ENCODE data around the gene ANKRD18A.

The ANKRD18A gene

GRCh38 chr9:38659538-38659937, 39.1 kb upstream of the ANKRD18A start:
- TF ChIP-seq CTCF (IDR thresholded peaks at IDR 0.05; ENCODE audit: low read length) (no peak), EZH2 (IDR thresholded peaks at IDR 0.05; ENCODE audit: borderline replicate concordance, low read length) (no peak)
- Histone ChIP-seq H3K9me3 (ENCODE audit: low read length) (no peaks in the 10 kb centered on the region), H3K4me3 (ENCODE audit: low read depth, low read length, poor library complexity, severe bottlenecking) (no peak overlapping the region), H3K27me3 (ENCODE audit: insufficient read depth, low read length) (no peaks in the 10 kb centered on the region), H3K36me3 (ENCODE audit: insufficient read depth, low read length) (no peaks in the 10 kb centered on the region), H3K4me1 (ENCODE audit: insufficient read depth, low read length, severe bottlenecking) (no peaks in the 10 kb centered on the region), H3K4me2 (ENCODE audit: low read length) (no peak overlapping the region), H3K9me2 (ENCODE audit: low read depth, low read length) (no peaks in the 10 kb centered on the region), H3K9ac (ENCODE audit: low read length) (no peak overlapping the region), H3K79me2 (ENCODE audit: insufficient read depth, low read length) (no peaks in the 10 kb centered on the region), H3F3A (ENCODE audit: insufficient read depth, low read length) (no peaks in the 10 kb centered on the region), H4K20me1 (ENCODE audit: insufficient read depth, low read length) (no peaks in the 10 kb centered on the region), H2AFZ (ENCODE audit: low read length) (no peak overlapping the region), H3K27ac (ENCODE audit: low read depth, low read length, poor library complexity, severe bottlenecking) (no peak overlapping the region)

- Histone ChIP-seq H3K79me2 (ENCODE audit: insufficient read depth, low read length) (no peaks in the 10 kb centered on the region), H3K9ac (ENCODE audit: low read length) (no peak overlapping the region), H3K27ac (ENCODE audit: low read depth, low read length, poor library complexity, severe bottlenecking) (no peak overlapping the region), H3K27me3 (ENCODE audit: insufficient read depth, low read length) (no peaks in the 10 kb centered on the region), H3K9me3 (ENCODE audit: low read length) (no peaks in the 10 kb centered on the region), H3K4me2 (ENCODE audit: low read length) (no peak overlapping the region), H3K9me2 (ENCODE audit: low read depth, low read length) (no peaks in the 10 kb centered on the region), H4K20me1 (ENCODE audit: insufficient read depth, low read length) (no peaks in the 10 kb centered on the region), H3K4me3 (ENCODE audit: low read depth, low read length, poor library complexity, severe bottlenecking) (no peak overlapping the region), H3K36me3 (ENCODE audit: insufficient read depth, low read length) (no peaks in the 10 kb centered on the region), H3K4me1 (ENCODE audit: insufficient read depth, low read length, severe bottlenecking) (peaks cover 8% of the 10 kb centered on the region), H3F3A (ENCODE audit: insufficient read depth, low read length) (no peaks in the 10 kb centered on the region), H2AFZ (ENCODE audit: low read length) (no peak overlapping the region)
- TF ChIP-seq CTCF (IDR thresholded peaks at IDR 0.05; ENCODE audit: low read length) (no peak), EZH2 (IDR thresholded peaks at IDR 0.05; ENCODE audit: borderline replicate concordance, low read length) (no peak)
Measured at GRCh38 chr9:38656896-38657295, 36.5 kb upstream of the ANKRD18A start.

- Histone ChIP-seq H3K79me2 (ENCODE audit: insufficient read depth, low read length) (no peaks in the 10 kb centered on the region), H3K9me3 (ENCODE audit: low read length) (no peaks in the 10 kb centered on the region), H3F3A (ENCODE audit: insufficient read depth, low read length) (no peaks in the 10 kb centered on the region), H3K27ac (ENCODE audit: low read depth, low read length, poor library complexity, severe bottlenecking) (peak overlapping the region; percentile 73), H2AFZ (ENCODE audit: low read length) (no peak overlapping the region), H3K4me2 (ENCODE audit: low read length) (no peak overlapping the region; the same call in 1 of the 2 replicates), H3K9me2 (ENCODE audit: low read depth, low read length) (no peaks in the 10 kb centered on the region), H4K20me1 (ENCODE audit: insufficient read depth, low read length) (no peaks in the 10 kb centered on the region), H3K4me1 (ENCODE audit: insufficient read depth, low read length, severe bottlenecking) (peaks cover 17% of the 10 kb centered on the region), H3K9ac (ENCODE audit: low read length) (no peak overlapping the region), H3K36me3 (ENCODE audit: insufficient read depth, low read length) (no peaks in the 10 kb centered on the region), H3K27me3 (ENCODE audit: insufficient read depth, low read length) (no peaks in the 10 kb centered on the region), H3K4me3 (ENCODE audit: low read depth, low read length, poor library complexity, severe bottlenecking) (no peak overlapping the region)
- TF ChIP-seq EZH2 (IDR thresholded peaks at IDR 0.05; ENCODE audit: borderline replicate concordance, low read length) (no peak), CTCF (IDR thresholded peaks at IDR 0.05; ENCODE audit: low read length) (no peak)
Measured at GRCh38 chr9:38652486-38652885, 32.1 kb upstream of the ANKRD18A start.

All from OCI-LY1 (cell line).